ENCODE data around the gene ARHGEF40. TPM values are rescaled to one million over a fixed set of nuclear protein-coding genes. Genes with fewer than 3 reads are reported as not detected.

The ARHGEF40 gene
- total RNA-seq, 3 donors from 2014 or later, result 44.3 to 69.3 (median 47.8) TPM

DNA sequence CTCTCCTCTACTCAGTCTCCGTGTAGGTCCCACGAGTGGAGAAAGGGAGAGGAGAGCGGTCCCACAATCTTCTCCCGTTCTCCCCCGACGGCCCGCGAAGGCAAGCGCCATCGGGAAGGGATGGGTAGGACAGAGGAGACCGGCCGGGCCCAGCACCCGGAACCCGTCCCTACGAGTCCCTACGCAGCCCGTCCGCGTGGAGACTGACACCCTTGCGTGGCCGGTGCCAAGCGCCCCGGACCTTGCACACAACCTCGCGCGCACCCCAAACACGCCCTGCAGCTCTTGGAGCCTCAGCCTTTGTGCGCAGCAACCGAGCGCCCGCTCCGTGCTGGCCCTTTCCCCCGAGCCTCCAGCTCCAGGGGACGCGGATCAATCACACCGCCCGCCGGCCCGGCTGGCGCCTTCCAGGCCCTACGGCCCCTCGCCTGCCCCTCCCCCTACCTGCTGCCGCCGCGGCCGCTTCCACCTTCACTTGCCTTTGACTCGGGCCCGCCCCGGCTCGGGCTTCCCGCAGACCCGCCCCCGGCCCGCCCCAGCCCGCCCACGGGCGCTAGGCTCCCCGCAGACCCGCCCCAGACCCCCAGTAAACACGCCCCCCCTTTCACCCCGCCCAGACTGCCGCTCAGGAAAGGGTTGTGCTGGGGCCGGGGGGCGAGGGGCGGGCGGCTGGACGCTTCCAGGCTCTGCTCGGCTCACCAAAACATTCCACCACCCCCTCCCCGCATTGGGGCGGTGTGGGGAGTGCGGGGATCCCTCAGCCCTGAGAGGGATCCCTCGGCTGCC is 45.3 kb upstream of the ARHGEF40 start, which contains the start of gene NDRG2:
NDRG2 (minus strand) TSS at position 477 of the 786 bp plus-strand sequence. CDS start 1,746 bp downstream, outside the sequence.
- peak; percentile 93 for ATAC-seq
- peak; percentile 90 to 92 (median 92) for DNase-seq
- no peaks in the 10 kb centered on the region for H3K9me3 ChIP-seq
- intact Hi-C loops (cut with DNase I, micrococcal nuclease), result no loop called here
- peaks cover 12% of the 10 kb centered on the region for H3K4me1 ChIP-seq (ENCODE audit: low read depth)
- H3K36me3 ChIP-seq (ENCODE audit: low read depth), result no peaks in the 10 kb centered on the region
- H3K4me3 ChIP-seq, result peak within 1 kb of the TSS; percentile 39
- TF ChIP-seq, protein P1, sequence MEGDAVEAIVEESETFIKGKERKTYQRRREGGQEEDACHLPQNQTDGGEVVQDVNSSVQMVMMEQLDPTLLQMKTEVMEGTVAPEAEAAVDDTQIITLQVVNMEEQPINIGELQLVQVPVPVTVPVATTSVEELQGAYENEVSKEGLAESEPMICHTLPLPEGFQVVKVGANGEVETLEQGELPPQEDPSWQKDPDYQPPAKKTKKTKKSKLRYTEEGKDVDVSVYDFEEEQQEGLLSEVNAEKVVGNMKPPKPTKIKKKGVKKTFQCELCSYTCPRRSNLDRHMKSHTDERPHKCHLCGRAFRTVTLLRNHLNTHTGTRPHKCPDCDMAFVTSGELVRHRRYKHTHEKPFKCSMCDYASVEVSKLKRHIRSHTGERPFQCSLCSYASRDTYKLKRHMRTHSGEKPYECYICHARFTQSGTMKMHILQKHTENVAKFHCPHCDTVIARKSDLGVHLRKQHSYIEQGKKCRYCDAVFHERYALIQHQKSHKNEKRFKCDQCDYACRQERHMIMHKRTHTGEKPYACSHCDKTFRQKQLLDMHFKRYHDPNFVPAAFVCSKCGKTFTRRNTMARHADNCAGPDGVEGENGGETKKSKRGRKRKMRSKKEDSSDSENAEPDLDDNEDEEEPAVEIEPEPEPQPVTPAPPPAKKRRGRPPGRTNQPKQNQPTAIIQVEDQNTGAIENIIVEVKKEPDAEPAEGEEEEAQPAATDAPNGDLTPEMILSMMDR (IDR thresholded peaks at IDR 0.05), result no peak

DNA sequence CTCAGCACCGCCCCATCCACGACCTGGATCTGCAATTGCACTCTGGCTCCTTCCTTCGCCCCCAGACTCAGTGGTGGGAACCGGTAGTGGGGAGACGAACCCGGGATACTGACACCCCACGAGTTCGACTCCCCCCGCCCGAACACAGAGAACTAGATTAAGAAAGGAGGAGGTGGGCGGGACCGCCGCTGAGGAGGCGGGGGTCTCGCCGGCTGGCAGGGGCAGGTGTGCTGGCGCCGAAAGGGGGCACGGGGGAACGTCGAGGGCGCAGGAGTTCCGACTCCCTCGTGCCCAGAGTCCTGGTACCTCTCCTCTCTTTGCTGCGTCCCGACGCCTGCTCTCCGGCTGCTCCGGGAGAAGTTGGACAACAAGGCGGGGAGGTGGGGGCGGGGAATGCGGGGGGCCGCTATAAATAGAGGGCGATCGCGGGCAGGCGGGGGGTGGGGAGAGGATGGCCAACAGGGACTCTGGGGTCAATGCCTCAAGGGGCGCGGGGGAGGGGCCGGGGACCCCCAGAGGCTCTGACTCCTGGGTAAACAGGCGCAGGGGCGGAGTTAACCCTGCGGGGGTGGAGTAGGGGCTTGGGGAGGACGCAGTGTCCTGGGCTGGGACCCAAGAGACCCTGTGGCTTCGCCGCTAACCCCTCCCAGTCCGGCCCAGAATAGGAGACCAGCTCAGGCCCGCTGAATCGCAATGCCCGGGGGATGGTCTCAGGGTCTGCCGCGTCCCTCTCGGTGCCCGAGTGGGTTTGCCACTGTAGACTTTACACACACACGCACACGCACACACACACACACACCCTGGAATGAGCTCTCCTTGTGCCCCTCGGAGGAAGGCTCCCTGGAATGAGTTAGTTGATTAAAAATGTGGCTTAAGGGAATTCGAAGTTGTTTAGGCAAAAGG is 44.5 kb upstream of the ARHGEF40 start:
- Histone ChIP-seq H3K4me3 (peak overlapping the region; percentile 39), H3K36me3 (ENCODE audit: low read depth) (no peaks in the 10 kb centered on the region), H3K4me1 (ENCODE audit: low read depth) (peaks cover 12% of the 10 kb centered on the region), H3K9me3 (no peaks in the 10 kb centered on the region)
- DNase-seq, result peak; percentile 58 to 76 (median 76)
- ATAC-seq, result peak; percentile 36
- TF ChIP-seq, protein P1 (IDR thresholded peaks at IDR 0.05), result no peak
- intact Hi-C loops (cut with DNase I, micrococcal nuclease), result no loop called here

DNA sequence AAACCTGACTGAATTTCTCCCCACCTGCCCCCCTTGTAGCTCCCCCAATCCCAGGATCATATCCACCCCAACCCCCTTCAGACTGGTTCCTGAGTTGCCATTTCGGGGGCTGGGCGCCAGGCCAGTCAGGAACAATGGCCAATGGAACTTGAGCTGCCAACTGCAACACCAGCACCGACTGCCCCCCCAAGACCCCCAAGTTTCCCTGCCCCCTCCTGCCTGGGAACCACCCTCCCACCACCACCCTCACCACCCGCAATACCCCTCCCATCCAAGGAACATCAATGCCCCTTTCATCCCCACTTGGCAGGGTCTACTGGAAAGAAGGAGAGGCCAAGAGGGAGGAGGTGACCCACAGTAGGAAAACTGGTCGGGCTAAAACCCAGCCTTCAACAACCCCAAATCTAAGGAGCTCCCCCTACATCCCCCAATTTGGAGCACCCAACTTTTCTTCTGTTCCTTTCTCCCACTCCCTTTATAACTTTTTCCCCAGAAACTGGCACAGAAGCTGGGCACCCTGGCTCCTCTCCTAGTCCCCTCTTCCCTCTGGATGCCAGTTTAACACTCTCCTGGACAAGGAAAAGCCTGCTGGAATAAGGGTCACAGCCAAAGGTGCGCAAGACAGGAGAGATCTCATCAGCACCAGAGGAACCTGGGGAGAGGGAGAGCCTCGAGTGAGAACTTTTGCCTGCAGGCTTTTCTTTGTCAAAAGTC is 43.7 kb upstream of the ARHGEF40 start:
- no peaks in the 10 kb centered on the region for H3K9me3 ChIP-seq
- H3K4me3 ChIP-seq, result no peak overlapping the region
- intact Hi-C loops (cut with DNase I, micrococcal nuclease), result no loop called here
- no peak for ATAC-seq
- H3K4me1 ChIP-seq (ENCODE audit: low read depth), result peaks cover 12% of the 10 kb centered on the region
- DNase-seq, result no peak
- TF ChIP-seq, protein P1 (IDR thresholded peaks at IDR 0.05), result no peak
- H3K36me3 ChIP-seq (ENCODE audit: low read depth), result no peaks in the 10 kb centered on the region

DNA sequence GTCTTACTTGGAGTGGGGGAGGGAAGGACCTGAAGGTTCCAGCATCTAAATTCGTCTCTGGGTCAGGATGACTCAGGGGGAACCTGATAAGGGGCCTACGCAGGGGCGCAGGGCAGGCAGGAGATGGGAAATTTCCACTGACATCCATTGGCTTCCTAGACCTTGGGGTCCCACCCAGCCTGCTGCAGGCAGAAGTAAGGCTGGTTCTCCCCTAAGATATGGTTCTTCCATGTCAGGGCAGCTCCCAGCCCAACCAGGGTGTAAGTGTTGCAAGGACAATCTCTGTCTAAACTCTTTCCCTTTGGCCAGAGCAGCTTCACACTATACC is 43.2 kb upstream of the ARHGEF40 start:
- TF ChIP-seq, protein P1 (IDR thresholded peaks at IDR 0.05), result no peak
- H3K9me3 ChIP-seq, result no peaks in the 10 kb centered on the region
- ATAC-seq (no peak), DNase-seq (no peak)
- no peak overlapping the region for H3K4me3 ChIP-seq
- H3K4me1 ChIP-seq (ENCODE audit: low read depth), result peaks cover 12% of the 10 kb centered on the region
- intact Hi-C loops (cut with DNase I, micrococcal nuclease), result no loop called here
- no peaks in the 10 kb centered on the region for H3K36me3 ChIP-seq (ENCODE audit: low read depth)

DNA sequence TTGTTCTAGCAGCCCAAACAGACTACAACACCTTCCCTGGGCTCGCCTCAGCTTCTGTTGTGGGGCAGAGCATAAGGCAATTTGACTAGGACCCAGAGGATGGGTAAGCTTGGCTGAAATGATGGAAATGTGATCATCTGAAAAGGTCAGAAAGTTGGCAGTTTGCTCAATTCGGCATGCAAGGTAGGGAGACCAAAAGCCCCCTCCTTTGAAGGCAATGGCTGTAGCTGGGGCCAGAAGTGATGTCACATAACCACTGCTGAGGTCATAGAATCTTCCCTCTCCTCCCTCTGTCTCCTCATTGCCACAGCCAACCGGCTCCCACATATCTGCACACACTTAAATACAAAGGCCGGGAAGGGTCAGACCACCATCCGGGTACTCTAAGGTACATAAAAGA is 40.2 kb upstream of the ARHGEF40 start, which contains the start of gene TPPP2:
TPPP2 (plus strand) TSS at position 301 of the 400 bp plus-strand sequence. CDS start 365 bp downstream, outside the sequence.
- intact Hi-C loops (cut with DNase I, micrococcal nuclease), result no loop called here
- Histone ChIP-seq H3K9me3 (no peaks in the 10 kb centered on the region), H3K4me3 (no peak within 1 kb of the TSS), H3K36me3 (ENCODE audit: low read depth) (no peaks in the 10 kb centered on the region), H3K4me1 (ENCODE audit: low read depth) (no peaks in the 10 kb centered on the region)
- DNase-seq, result no peak
- no peak for ATAC-seq
- TF ChIP-seq, protein P1 (IDR thresholded peaks at IDR 0.05), result no peak

All from mucosa of descending colon (tissue), 3 donors.